ENCODE measurements around the gene OR2T10.
"Not testable (repeated sequence)": the region's sequence is repeated elsewhere in the genome, so short reads cannot be mapped to it uniquely, and the experiment has no call there.

- not testable (repeated sequence) for TF ChIP-seq CTCF (IDR thresholded peaks at IDR 0.05); SIN3A (IDR thresholded peaks at IDR 0.05; ENCODE audit: borderline replicate concordance, insufficient read depth, low read depth, low read length); TCF7L2 (IDR thresholded peaks at IDR 0.05; ENCODE audit: low read depth, low read length); POLR2AphosphoS5 (IDR thresholded peaks at IDR 0.05; ENCODE audit: low read depth, low read length); REST (IDR thresholded peaks at IDR 0.05; ENCODE audit: insufficient read depth in 1 of 2, low read depth in 2 of 2, low read length in 1 of 2)
These were observed 31.7 kb downstream of the OR2T10 start for GRCh38 chr1:248565530-248566373.
